ENCODE data around the gene BAZ1B.

- no peak for TF ChIP-seq CTCF (IDR thresholded peaks at IDR 0.05; ENCODE audit: low read depth, low read length, poor library complexity, severe bottlenecking)
- TF ChIP-seq EZH2phosphoT487 (IDR thresholded peaks at IDR 0.05; ENCODE audit: borderline replicate concordance, low read length): no peak
Observed at GRCh38 chr7:73522105-73522872, at the start of gene BAZ1B.
